Measurements from ENCODE around the gene IL21R. TPM values are rescaled to one million over a fixed set of nuclear protein-coding genes. Genes with fewer than 3 reads are reported as not detected.

The IL21R gene
- total and polyA plus RNA-seq, 10 of the 15 experiments (the other 5 are each of a cell fraction or from before 2014, with no cell fraction given): 5.3 to 138 (median 82.5) TPM

DNA sequence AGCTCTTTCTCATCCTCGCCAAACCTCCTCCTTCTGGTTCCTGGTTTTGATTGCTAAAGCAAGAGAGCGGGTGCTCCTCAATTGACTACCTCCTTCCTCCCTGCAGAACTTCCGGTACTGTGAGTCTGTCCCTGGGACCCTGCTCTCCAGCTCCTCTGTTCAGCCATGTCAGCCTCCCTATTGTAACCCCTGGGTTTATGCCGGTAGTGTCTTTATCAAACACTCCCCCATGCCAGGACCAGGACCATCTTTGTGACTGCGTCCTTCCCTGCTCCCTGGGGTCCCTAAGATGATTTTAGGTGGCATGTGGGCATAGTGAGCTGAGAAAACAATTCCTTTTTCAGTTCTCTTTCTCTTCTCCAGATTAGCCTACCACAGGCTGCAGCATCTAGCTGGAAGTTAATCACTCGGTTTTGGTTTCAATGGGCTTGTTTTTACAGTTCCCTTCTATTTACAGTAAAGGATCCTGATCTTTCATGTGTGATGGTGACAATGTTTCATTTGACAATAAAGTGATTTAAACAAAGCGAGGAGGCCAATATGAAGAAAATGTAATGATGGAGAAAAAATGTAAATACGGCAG is 27.7 kb upstream of the IL21R start (continued):
- TF ChIP-seq, protein P1, sequence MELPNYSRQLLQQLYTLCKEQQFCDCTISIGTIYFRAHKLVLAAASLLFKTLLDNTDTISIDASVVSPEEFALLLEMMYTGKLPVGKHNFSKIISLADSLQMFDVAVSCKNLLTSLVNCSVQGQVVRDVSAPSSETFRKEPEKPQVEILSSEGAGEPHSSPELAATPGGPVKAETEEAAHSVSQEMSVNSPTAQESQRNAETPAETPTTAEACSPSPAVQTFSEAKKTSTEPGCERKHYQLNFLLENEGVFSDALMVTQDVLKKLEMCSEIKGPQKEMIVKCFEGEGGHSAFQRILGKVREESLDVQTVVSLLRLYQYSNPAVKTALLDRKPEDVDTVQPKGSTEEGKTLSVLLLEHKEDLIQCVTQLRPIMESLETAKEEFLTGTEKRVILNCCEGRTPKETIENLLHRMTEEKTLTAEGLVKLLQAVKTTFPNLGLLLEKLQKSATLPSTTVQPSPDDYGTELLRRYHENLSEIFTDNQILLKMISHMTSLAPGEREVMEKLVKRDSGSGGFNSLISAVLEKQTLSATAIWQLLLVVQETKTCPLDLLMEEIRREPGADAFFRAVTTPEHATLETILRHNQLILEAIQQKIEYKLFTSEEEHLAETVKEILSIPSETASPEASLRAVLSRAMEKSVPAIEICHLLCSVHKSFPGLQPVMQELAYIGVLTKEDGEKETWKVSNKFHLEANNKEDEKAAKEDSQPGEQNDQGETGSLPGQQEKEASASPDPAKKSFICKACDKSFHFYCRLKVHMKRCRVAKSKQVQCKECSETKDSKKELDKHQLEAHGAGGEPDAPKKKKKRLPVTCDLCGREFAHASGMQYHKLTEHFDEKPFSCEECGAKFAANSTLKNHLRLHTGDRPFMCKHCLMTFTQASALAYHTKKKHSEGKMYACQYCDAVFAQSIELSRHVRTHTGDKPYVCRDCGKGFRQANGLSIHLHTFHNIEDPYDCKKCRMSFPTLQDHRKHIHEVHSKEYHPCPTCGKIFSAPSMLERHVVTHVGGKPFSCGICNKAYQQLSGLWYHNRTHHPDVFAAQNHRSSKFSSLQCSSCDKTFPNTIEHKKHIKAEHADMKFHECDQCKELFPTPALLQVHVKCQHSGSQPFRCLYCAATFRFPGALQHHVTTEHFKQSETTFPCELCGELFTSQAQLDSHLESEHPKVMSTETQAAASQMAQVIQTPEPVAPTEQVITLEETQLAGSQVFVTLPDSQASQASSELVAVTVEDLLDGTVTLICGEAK (IDR thresholded peaks at IDR 0.05; ENCODE audit: borderline replicate concordance): peak; percentile 44; the same call in 1 of the 2 replicates
- peak in 1 of 2 experiments; percentile 71; a peak in 2 of 4 replicates for TF ChIP-seq ETV6 (conservative IDR thresholded peaks at IDR 0.05 in 1 of 2, IDR thresholded peaks at IDR 0.05 in 1 of 2; ENCODE audit: borderline replicate concordance in 1 of 2, low read depth in 1 of 2)
- TF ChIP-seq DPF2 (IDR thresholded peaks at IDR 0.05): peak; percentile 65; the same call in 1 of the 2 replicates

DNA sequence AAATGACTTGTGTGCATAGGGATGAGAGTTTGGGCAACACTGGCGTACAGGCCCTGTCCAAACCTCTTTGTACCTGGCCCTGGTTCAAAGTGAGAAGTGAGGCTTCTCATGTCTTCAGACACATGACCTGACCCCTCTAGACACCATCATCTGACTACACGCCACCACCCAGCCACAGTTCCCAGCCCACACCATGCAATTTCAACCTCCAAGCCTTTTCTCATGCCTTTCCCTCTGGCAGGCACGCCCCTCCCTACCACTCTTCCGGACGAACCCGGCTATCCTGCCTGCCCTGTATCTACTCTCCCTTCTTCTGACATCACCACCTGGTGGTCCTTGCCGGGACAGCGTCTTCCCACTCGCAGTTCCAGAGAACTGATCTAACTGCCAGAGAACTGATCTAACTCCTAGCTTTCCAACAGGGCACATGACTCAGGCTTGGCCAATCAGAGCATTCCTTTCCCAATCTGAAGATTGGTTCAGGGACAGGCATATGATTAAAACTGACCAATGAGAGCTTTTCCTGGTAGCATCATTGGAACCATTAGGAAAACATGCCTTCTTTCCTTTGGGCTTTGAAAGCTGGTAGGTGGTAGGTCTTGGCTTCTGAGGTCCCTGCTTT is 27.1 kb upstream of the IL21R start:
- RAD21 ChIA-PET (ENCODE audit: unreplicated experiment): interaction anchor here (0.7 to 9.3 kb wide), 16 partner anchors 9 to 195 kb away, joined by 3 to 224 read pairs (median 6); partner anchors contain the start of genes IL21R and KDM8
- Histone ChIP-seq H3K79me2 (ENCODE audit: control insufficient read depth, insufficient read depth, low read length) (no peaks in the 10 kb centered on the region), H3K27ac (ENCODE audit: control insufficient read depth, insufficient read depth) (peak overlapping the region; percentile 72), H4K20me1 (ENCODE audit: control insufficient read depth, insufficient read depth) (no peaks in the 10 kb centered on the region), H3K4me1 (ENCODE audit: control insufficient read depth, insufficient read depth, low read length) (peaks cover 61% of the 10 kb centered on the region), H3K9me3 (replicated peaks; ENCODE audit: control insufficient read depth, insufficient read depth, low read length) (peaks cover 9% of the 10 kb centered on the region; the same call in 2 of the 3 replicates), H2AFZ (ENCODE audit: control insufficient read depth, low read depth, low read length) (peak overlapping the region; percentile 69), H3K4me2 (ENCODE audit: control insufficient read depth, insufficient read depth) (peak overlapping the region; percentile 41), H3K36me3 (ENCODE audit: control insufficient read depth in 2 of 2, insufficient read depth in 2 of 2, low read length in 1 of 2) (no peaks in the 10 kb centered on the region), H3K9ac (ENCODE audit: control insufficient read depth, insufficient read depth, low read length) (peak overlapping the region; percentile 3; the same call in 1 of the 2 replicates), H3K4me3 (peak overlapping the region; percentile 56), H3K27me3 (replicated peaks in 1 of 2; ENCODE audit: control insufficient read depth in 2 of 2, insufficient read depth in 2 of 2, low read length in 1 of 2) (no peaks in the 10 kb centered on the region)
- in situ Hi-C loops (cut with MboI) (loop anchor here (5.0 to 25.0 kb wide), 2 partner anchors 143 to 1538 kb away; no protein-coding TSS in a partner anchor), intact Hi-C loops (cut with micrococcal nuclease; ENCODE audit: unreplicated experiment) (loop anchor here (1.0 to 2.0 kb wide), 4 partner anchors 12 to 82 kb away; no protein-coding TSS in a partner anchor)
- SMC1A ChIA-PET (ENCODE audit: uncharacterized antibody, unreplicated experiment): interaction anchor here (0.7 to 9.6 kb wide), 18 partner anchors 8 to 175 kb away, joined by 3 to 220 read pairs (median 5); partner anchors contain the start of gene IL21R
- ATAC-seq (peak; percentile 72), DNase-seq (ENCODE audit: low read depth, low spot score) (peak; percentile 90), FAIRE-seq (peak; percentile 70)
- no TSS peak for BruUV-seq (replicated peaks)
- 0% methylated on average over 9 of the region's 9 CpGs for WGBS (ENCODE audit: insufficient coverage, insufficient replicate concordance, low lambda C conversion rate, missing lambda C conversion rate)
- CTCF ChIA-PET: interaction anchor here (0.9 to 11.8 kb wide), 18 partner anchors 8 to 201 kb away, joined by 3 to 259 read pairs (median 6); no protein-coding TSS in a partner anchor
- POLR2A ChIA-PET: interaction anchor here (0.7 to 9.6 kb wide), 11 partner anchors 9 to 171 kb away, joined by 3 to 208 read pairs (median 4); partner anchors contain the start of genes IL21R and KDM8
- TF ChIP-seq EGR1 (IDR thresholded peaks at IDR 0.05; ENCODE audit: borderline replicate concordance in 1 of 2, low read depth in 2 of 2, low read length in 2 of 2) (no peak), SREBF2 (IDR thresholded peaks at IDR 0.05; ENCODE audit: low read length) (no peak), RELA (IDR thresholded peaks at IDR 0.05; ENCODE audit: borderline replicate concordance, partially characterized antibody) (peak; percentile 28), GABPA (IDR thresholded peaks at IDR 0.05; ENCODE audit: low read depth) (no peak), MTA2 (IDR thresholded peaks at IDR 0.05; ENCODE audit: low read depth) (no peak), RUNX3 (IDR thresholded peaks at IDR 0.05; ENCODE audit: low read length) (peak; percentile 30; the same call in 1 of the 2 replicates), NBN (IDR thresholded peaks at IDR 0.05) (peak; percentile 94), EZH2 (IDR thresholded peaks at IDR 0.05; ENCODE audit: borderline replicate concordance, control insufficient read depth, low read depth, low read length) (no peak), DPF2 (IDR thresholded peaks at IDR 0.05) (no peak), NFYA (IDR thresholded peaks at IDR 0.05; ENCODE audit: borderline replicate concordance, low read depth, low read length) (no peak), ZNF274 (IDR thresholded peaks at IDR 0.05; ENCODE audit: insufficient read depth, insufficient read length) (no peak), SP1 (IDR thresholded peaks at IDR 0.05; ENCODE audit: low read depth, low read length) (peak; percentile 45)
